ENCODE results near the gene ANO1.

Gene ANO1

GRCh38 chr11:70139785-70140410 is 61.8 kb downstream of the ANO1 start:
- no peak overlapping the region for H3K4me3 ChIP-seq (ENCODE audit: low read depth, low read length, poor library complexity, severe bottlenecking)
- no peaks in the 10 kb centered on the region for H3K36me3 ChIP-seq (ENCODE audit: insufficient read depth, low read length)
- no peaks in the 10 kb centered on the region for H3K9me2 ChIP-seq (ENCODE audit: low read depth, low read length)
- no peaks in the 10 kb centered on the region for H3K79me2 ChIP-seq (ENCODE audit: insufficient read depth, low read length)
- H3K4me1 ChIP-seq (ENCODE audit: insufficient read depth, low read length, severe bottlenecking), result no peaks in the 10 kb centered on the region
- no peaks in the 10 kb centered on the region for H4K20me1 ChIP-seq (ENCODE audit: insufficient read depth, low read length)
- H2AFZ ChIP-seq (ENCODE audit: low read length), result no peak overlapping the region
- no peak overlapping the region for H3K27ac ChIP-seq (ENCODE audit: low read depth, low read length, poor library complexity, severe bottlenecking)
- no peaks in the 10 kb centered on the region for H3K9me3 ChIP-seq (ENCODE audit: low read length)
- H3K4me2 ChIP-seq (ENCODE audit: low read length), result no peak overlapping the region
- H3K27me3 ChIP-seq (ENCODE audit: insufficient read depth, low read length), result 0 out of 2 replicates have a peak, but pooled peaks cover 2% of the 10 kb centered on the region
- no peak overlapping the region for H3K9ac ChIP-seq (ENCODE audit: low read length)
- TF ChIP-seq EZH2 (IDR thresholded peaks at IDR 0.05; ENCODE audit: borderline replicate concordance, low read length) (no peak), CTCF (IDR thresholded peaks at IDR 0.05; ENCODE audit: low read length) (no peak)
- no peaks in the 10 kb centered on the region for H3F3A ChIP-seq (ENCODE audit: insufficient read depth, low read length)

- Histone ChIP-seq H3K27me3 (ENCODE audit: insufficient read depth, low read length) (no peaks in the 10 kb centered on the region), H3K4me2 (ENCODE audit: low read length) (no peak overlapping the region), H4K20me1 (ENCODE audit: insufficient read depth, low read length) (no peaks in the 10 kb centered on the region), H3K9me2 (ENCODE audit: low read depth, low read length) (no peaks in the 10 kb centered on the region), H3K4me1 (ENCODE audit: insufficient read depth, low read length, severe bottlenecking) (no peaks in the 10 kb centered on the region), H3K4me3 (ENCODE audit: low read depth, low read length, poor library complexity, severe bottlenecking) (no peak overlapping the region), H3K27ac (ENCODE audit: low read depth, low read length, poor library complexity, severe bottlenecking) (no peak overlapping the region), H3K9me3 (ENCODE audit: low read length) (no peaks in the 10 kb centered on the region), H3K9ac (ENCODE audit: low read length) (no peak overlapping the region), H3F3A (ENCODE audit: insufficient read depth, low read length) (no peaks in the 10 kb centered on the region), H3K79me2 (ENCODE audit: insufficient read depth, low read length) (no peaks in the 10 kb centered on the region), H2AFZ (ENCODE audit: low read length) (no peak overlapping the region), H3K36me3 (ENCODE audit: insufficient read depth, low read length) (no peaks in the 10 kb centered on the region)
- TF ChIP-seq EZH2 (IDR thresholded peaks at IDR 0.05; ENCODE audit: borderline replicate concordance, low read length), result no peak
- TF ChIP-seq CTCF (IDR thresholded peaks at IDR 0.05; ENCODE audit: low read length), result no peak
These were observed 62.8 kb downstream of the ANO1 start for GRCh38 chr11:70140711-70141485.

- Histone ChIP-seq H3K9ac (ENCODE audit: low read length) (no peak overlapping the region), H3F3A (ENCODE audit: insufficient read depth, low read length) (no peaks in the 10 kb centered on the region), H4K20me1 (ENCODE audit: insufficient read depth, low read length) (no peaks in the 10 kb centered on the region), H2AFZ (ENCODE audit: low read length) (no peak overlapping the region), H3K9me3 (ENCODE audit: low read length) (no peaks in the 10 kb centered on the region), H3K4me1 (ENCODE audit: insufficient read depth, low read length, severe bottlenecking) (no peaks in the 10 kb centered on the region), H3K9me2 (ENCODE audit: low read depth, low read length) (no peaks in the 10 kb centered on the region), H3K36me3 (ENCODE audit: insufficient read depth, low read length) (no peaks in the 10 kb centered on the region), H3K79me2 (ENCODE audit: insufficient read depth, low read length) (no peaks in the 10 kb centered on the region), H3K27me3 (ENCODE audit: insufficient read depth, low read length) (0 out of 2 replicates have a peak, but pooled peaks cover 2% of the 10 kb centered on the region), H3K4me2 (ENCODE audit: low read length) (no peak overlapping the region), H3K27ac (ENCODE audit: low read depth, low read length, poor library complexity, severe bottlenecking) (no peak overlapping the region), H3K4me3 (ENCODE audit: low read depth, low read length, poor library complexity, severe bottlenecking) (no peak overlapping the region)
- TF ChIP-seq CTCF (IDR thresholded peaks at IDR 0.05; ENCODE audit: low read length) (no peak), EZH2 (IDR thresholded peaks at IDR 0.05; ENCODE audit: borderline replicate concordance, low read length) (no peak)
These were observed 63.5 kb downstream of the ANO1 start for GRCh38 chr11:70141486-70142220.
